GM15510 (cell line): ENCODE data around the gene GPATCH2L.

Source experiments
- POLR2A ChIP-seq: IDR thresholded peaks from 3 replicates; pipeline ENCODE4 v1.6.1; 2011; ENCODE audit warnings: borderline replicate concordance; ENCODE audit not compliant: insufficient read length; ENCODE audit errors: extremely low read depth

GPATCH2L gene

GRCh38 chr14:76131071-76131965, 20.4 kb upstream of the GPATCH2L start:
- no peak for TF ChIP-seq POLR2A

- TF ChIP-seq POLR2A = no peak
Observed at GRCh38 chr14:76133103-76133502, 18.6 kb upstream of the GPATCH2L start.

GRCh38 chr14:76134231-76134630, 17.5 kb upstream of the GPATCH2L start:
- TF ChIP-seq POLR2A = no peak

- no peak for TF ChIP-seq POLR2A
Observed at GRCh38 chr14:76135722-76136121, 16.0 kb upstream of the GPATCH2L start.

- TF ChIP-seq POLR2A = no peak
Observed at GRCh38 chr14:76136476-76137110, 15.1 kb upstream of the GPATCH2L start.

- no peak for TF ChIP-seq POLR2A
Observed at GRCh38 chr14:76138119-76138757, 13.5 kb upstream of the GPATCH2L start.

- no peak for TF ChIP-seq POLR2A
Observed at GRCh38 chr14:76138758-76139723, 12.7 kb upstream of the GPATCH2L start.

GRCh38 chr14:76143642-76144041, 8.1 kb upstream of the GPATCH2L start:
- no peak for TF ChIP-seq POLR2A

GRCh38 chr14:76146976-76147375, 4.7 kb upstream of the GPATCH2L start:
- TF ChIP-seq POLR2A = no peak

GRCh38 chr14:76149196-76149595, 2.5 kb upstream of the GPATCH2L start:
- no peak for TF ChIP-seq POLR2A

- TF ChIP-seq POLR2A = no peak
Observed at GRCh38 chr14:76152333-76152681, 585 bp downstream of the GPATCH2L start.

- no peak for TF ChIP-seq POLR2A
Observed at GRCh38 chr14:76153919-76154318, 2.2 kb downstream of the GPATCH2L start.

GRCh38 chr14:76154539-76155126, 2.9 kb downstream of the GPATCH2L start:
- TF ChIP-seq POLR2A = no peak

GRCh38 chr14:76163668-76164363, 12.1 kb downstream of the GPATCH2L start:
- TF ChIP-seq POLR2A = no peak

GRCh38 chr14:76168531-76168930, 16.8 kb downstream of the GPATCH2L start:
- no peak for TF ChIP-seq POLR2A
